Mucosa of rectum (tissue), 2 donors: Measurements from ENCODE around the gene FNBP1.

Source experiments
- H3K27ac ChIP-seq, 2 donors: one replicate each; pipeline ENCODE4 v1.7.0; 2013; ENCODE audit warnings: inconsistent platforms in 2 of 2, low read depth in 2 of 2, low read length in 2 of 2
- H3K27me3 ChIP-seq, 2 donors: one replicate each; pipeline ENCODE4 v1.7.0; 2013; ENCODE audit warnings: low read length in 2 of 2; ENCODE audit not compliant: control insufficient read depth in 2 of 2, insufficient read depth in 2 of 2
- H3K36me3 ChIP-seq, 2 donors: one replicate each; pipeline ENCODE4 v1.7.0; 2013; ENCODE audit warnings: low read length in 2 of 2; ENCODE audit not compliant: control insufficient read depth in 2 of 2, insufficient read depth in 2 of 2
- H3K4me1 ChIP-seq, 2 donors: one replicate each; pipeline ENCODE4 v1.7.0; 2013; ENCODE audit warnings: low read length in 2 of 2, mild to moderate bottlenecking in 1 of 2; ENCODE audit not compliant: control insufficient read depth in 2 of 2, insufficient read depth in 2 of 2
- H3K4me3 ChIP-seq, 2 donors: one replicate each; pipeline ENCODE4 v1.7.0; 2013; ENCODE audit warnings: low read length in 2 of 2
- H3K9ac ChIP-seq, 2 donors: one replicate each; pipeline ENCODE4 v1.7.0; 2013; ENCODE audit warnings: low read length in 2 of 2, low read depth in 1 of 2, mild to moderate bottlenecking in 1 of 2
- H3K9me3 ChIP-seq, 2 donors: one replicate each; pipeline ENCODE4 v1.7.0; 2013; ENCODE audit warnings: low read length in 2 of 2; ENCODE audit not compliant: control insufficient read depth in 2 of 2
- donor health status: healthy.
- donor health status: Normal muscosa, but diverticular disease.

Gene FNBP1

GRCh38 chr9:129886226-129887174 lies 156.5 kb downstream of the FNBP1 start:
- Histone ChIP-seq H3K4me1 (peaks cover 27 to 32% of the 10 kb centered on the region in 2 donors), H3K36me3 (peaks cover 4 to 5% of the 10 kb centered on the region in 2 donors), H3K9me3 (no peaks in the 10 kb centered on the region), H3K27me3 (no peaks in the 10 kb centered on the region), H3K4me3 (peak overlapping the region in 1 of 2 donors; percentile 84), H3K27ac (peak overlapping the region; percentile 70 to 85), H3K9ac (peak overlapping the region in 1 of 2 donors; percentile 77)

GRCh38 chr9:129885670-129886106 lies 157.3 kb downstream of the FNBP1 start:
- peak overlapping the region; percentile 73 to 74 for H3K9ac ChIP-seq
- H3K9me3 ChIP-seq: no peaks in the 10 kb centered on the region
- H3K4me3 ChIP-seq: peak overlapping the region; percentile 71 to 84
- H3K36me3 ChIP-seq: peaks cover 8 to 9% of the 10 kb centered on the region in 2 donors
- peaks cover 24 to 28% of the 10 kb centered on the region in 2 donors for H3K4me1 ChIP-seq
- H3K27me3 ChIP-seq: no peaks in the 10 kb centered on the region
- peak overlapping the region; percentile 70 to 85 for H3K27ac ChIP-seq

- Histone ChIP-seq H3K4me1 (peaks cover 24 to 28% of the 10 kb centered on the region in 2 donors), H3K9ac (peak overlapping the region; percentile 73 to 74), H3K9me3 (no peaks in the 10 kb centered on the region), H3K27ac (peak overlapping the region; percentile 70 to 85), H3K4me3 (peak overlapping the region; percentile 71 to 84), H3K36me3 (peaks cover 9 to 14% of the 10 kb centered on the region in 2 donors), H3K27me3 (no peaks in the 10 kb centered on the region)
Measured at GRCh38 chr9:129885018-129885669, 157.8 kb downstream of the FNBP1 start.

GRCh38 chr9:129884220-129885017 lies 158.6 kb downstream of the FNBP1 start:
- H3K4me1 ChIP-seq: peaks cover 24 to 25% of the 10 kb centered on the region in 2 donors
- H3K36me3 ChIP-seq: peaks cover 11 to 13% of the 10 kb centered on the region in 2 donors
- no peaks in the 10 kb centered on the region for H3K27me3 ChIP-seq
- H3K4me3 ChIP-seq: peak overlapping the region; percentile 71 to 84
- H3K9me3 ChIP-seq: no peaks in the 10 kb centered on the region
- H3K27ac ChIP-seq: peak overlapping the region; percentile 73 to 85
- peak overlapping the region; percentile 73 to 74 for H3K9ac ChIP-seq

- no peak overlapping the region for H3K9ac ChIP-seq
- H3K4me3 ChIP-seq: no peak overlapping the region
- peaks cover 15% of the 10 kb centered on the region in 2 donors for H3K36me3 ChIP-seq
- peak overlapping the region in 1 of 2 donors; percentile 16 for H3K27ac ChIP-seq
- H3K4me1 ChIP-seq: peaks cover 22 to 24% of the 10 kb centered on the region in 2 donors
- no peaks in the 10 kb centered on the region for H3K9me3 ChIP-seq
- H3K27me3 ChIP-seq: no peaks in the 10 kb centered on the region
Measured at GRCh38 chr9:129881547-129882324, 161.3 kb downstream of the FNBP1 start.

GRCh38 chr9:129880654-129881546 lies 162.1 kb downstream of the FNBP1 start:
- H3K27me3 ChIP-seq: no peaks in the 10 kb centered on the region
- H3K9me3 ChIP-seq: no peaks in the 10 kb centered on the region
- H3K4me3 ChIP-seq: no peak overlapping the region
- H3K36me3 ChIP-seq: peaks cover 17 to 18% of the 10 kb centered on the region in 2 donors
- peaks cover 19 to 20% of the 10 kb centered on the region in 2 donors for H3K4me1 ChIP-seq
- no peak overlapping the region for H3K9ac ChIP-seq
- H3K27ac ChIP-seq: peak overlapping the region in 1 of 2 donors; percentile 38

- Histone ChIP-seq H3K27me3 (no peaks in the 10 kb centered on the region), H3K4me3 (no peak overlapping the region), H3K4me1 (peaks cover 15% of the 10 kb centered on the region in 2 donors), H3K36me3 (peaks cover 25 to 26% of the 10 kb centered on the region in 2 donors), H3K9me3 (no peaks in the 10 kb centered on the region), H3K27ac (no peak overlapping the region), H3K9ac (no peak overlapping the region)
Measured at GRCh38 chr9:129879991-129880653, 162.9 kb downstream of the FNBP1 start.

- no peak overlapping the region for H3K9ac ChIP-seq
- no peak overlapping the region for H3K4me3 ChIP-seq
- H3K9me3 ChIP-seq: no peaks in the 10 kb centered on the region
- H3K27ac ChIP-seq: no peak overlapping the region
- H3K36me3 ChIP-seq: peaks cover 33 to 34% of the 10 kb centered on the region in 2 donors
- H3K27me3 ChIP-seq: no peaks in the 10 kb centered on the region
- peaks cover 5 to 7% of the 10 kb centered on the region in 2 donors for H3K4me1 ChIP-seq
Measured at GRCh38 chr9:129879103-129879699, 163.8 kb downstream of the FNBP1 start.
